ENCODE data around the gene OR51B4. TPM values are rescaled to one million over a fixed set of nuclear protein-coding genes. Genes with fewer than 3 reads are reported as not detected.
"Not testable (repeated sequence)": the region's sequence is repeated elsewhere in the genome, so short reads cannot be mapped to it uniquely, and the experiment has no call there.

The OR51B4 gene, protein sequence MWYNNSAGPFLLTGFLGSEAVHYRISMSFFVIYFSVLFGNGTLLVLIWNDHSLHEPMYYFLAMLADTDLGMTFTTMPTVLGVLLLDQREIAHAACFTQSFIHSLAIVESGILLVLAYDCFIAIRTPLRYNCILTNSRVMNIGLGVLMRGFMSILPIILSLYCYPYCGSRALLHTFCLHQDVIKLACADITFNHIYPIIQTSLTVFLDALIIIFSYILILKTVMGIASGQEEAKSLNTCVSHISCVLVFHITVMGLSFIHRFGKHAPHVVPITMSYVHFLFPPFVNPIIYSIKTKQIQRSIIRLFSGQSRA
- total RNA-seq = not detected

GRCh38 chr11:5301846-5302245 is at the start of gene OR51B4:
Gene OR51B4, minus strand, starts transcription at chr11:5301946. Its CDS starts 0 bp downstream, at chr11:5301946.
- H3K4me3 Mint-ChIP-seq = no peak within 1 kb of the TSS
- ATAC-seq (ENCODE audit: low read depth) (no peak), DNase-seq (no peak)
- no peaks in the 10 kb centered on the region for H3K4me1 Mint-ChIP-seq
- H3K27me3 Mint-ChIP-seq = peaks cover 6% of the 10 kb centered on the region
- POLR2A ChIA-PET = no interaction called here
- no peaks in the 10 kb centered on the region for H3K9me3 Mint-ChIP-seq
- H3K36me3 Mint-ChIP-seq = no peaks in the 10 kb centered on the region
- H3K27ac Mint-ChIP-seq = no peak within 1 kb of the TSS

- Mint-ChIP-seq H3K9me3 (no peaks in the 10 kb centered on the region), H3K4me3 (no peak within 1 kb of the TSS), H3K4me1 (no peaks in the 10 kb centered on the region), H3K36me3 (no peaks in the 10 kb centered on the region), H3K27ac (no peak within 1 kb of the TSS), H3K27me3 (peaks cover 9% of the 10 kb centered on the region)
- no peak for DNase-seq
- no peak for ATAC-seq (ENCODE audit: low read depth)
- POLR2A ChIA-PET = no interaction called here
These were observed 49.5 kb upstream of the OR51B4 start, which contains the start of gene OR51B6 for GRCh38 chr11:5351208-5351607. Gene OR51B6, plus strand, starts transcription at chr11:5351508. Its CDS starts 0 bp downstream, at chr11:5351508.

DNA sequence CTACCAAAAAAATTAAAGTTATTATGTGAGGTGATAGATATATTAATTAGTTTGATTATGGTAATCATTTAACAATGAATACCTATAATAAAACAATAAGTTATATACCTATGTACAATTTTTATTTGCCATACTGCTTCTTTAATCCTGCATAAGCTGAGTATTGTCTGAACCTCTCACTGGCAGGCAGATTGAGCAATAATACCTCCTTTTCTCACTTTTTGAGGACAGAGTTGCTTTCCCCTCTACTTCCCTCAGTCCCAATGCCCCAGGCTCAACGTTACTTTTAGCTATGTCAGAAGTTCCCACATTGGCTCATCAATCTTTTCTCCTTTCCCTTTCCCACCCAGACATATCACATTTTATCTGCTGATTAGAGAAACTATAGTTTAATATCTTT is 47.8 kb upstream of the OR51B4 start:
- no peak for DNase-seq
- ATAC-seq (ENCODE audit: low read depth) = no peak
- Mint-ChIP-seq H3K27ac (no peak overlapping the region), H3K4me1 (no peaks in the 10 kb centered on the region), H3K4me3 (no peak overlapping the region), H3K9me3 (no peaks in the 10 kb centered on the region), H3K27me3 (peaks cover 9% of the 10 kb centered on the region), H3K36me3 (no peaks in the 10 kb centered on the region)
- POLR2A ChIA-PET = no interaction called here

GRCh38 chr11:5348551-5349194 is 46.9 kb upstream of the OR51B4 start:
- H3K36me3 Mint-ChIP-seq = no peaks in the 10 kb centered on the region
- H3K27ac Mint-ChIP-seq = no peak overlapping the region
- no peak overlapping the region for H3K4me3 Mint-ChIP-seq
- H3K4me1 Mint-ChIP-seq = no peaks in the 10 kb centered on the region
- ATAC-seq (ENCODE audit: low read depth) (no peak), DNase-seq (no peak)
- POLR2A ChIA-PET = no interaction called here
- peaks cover 9% of the 10 kb centered on the region for H3K27me3 Mint-ChIP-seq
- H3K9me3 Mint-ChIP-seq = no peaks in the 10 kb centered on the region

DNA sequence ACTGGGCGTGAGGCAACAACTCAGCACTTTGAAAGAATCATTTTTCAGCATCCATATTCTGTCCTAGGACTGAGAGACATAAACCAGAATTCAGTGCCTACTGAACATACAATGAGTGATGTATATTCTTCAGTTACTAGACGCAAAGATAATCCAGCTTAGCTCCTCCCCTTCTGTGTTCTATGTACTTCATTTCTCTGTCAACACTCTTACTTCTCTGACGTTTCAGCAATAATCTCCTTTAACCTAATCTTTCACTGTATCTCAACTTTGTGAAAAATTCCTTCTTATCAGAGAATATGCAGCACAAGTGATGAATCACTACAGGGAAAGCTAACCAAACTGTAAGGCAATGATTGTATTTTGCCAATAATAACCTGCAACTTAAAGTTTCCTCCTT is 44.1 kb upstream of the OR51B4 start:
- Mint-ChIP-seq H3K27ac (no peak overlapping the region), H3K9me3 (no peaks in the 10 kb centered on the region), H3K27me3 (peaks cover 6% of the 10 kb centered on the region), H3K4me1 (no peaks in the 10 kb centered on the region), H3K36me3 (no peaks in the 10 kb centered on the region), H3K4me3 (no peak overlapping the region)
- ATAC-seq (ENCODE audit: low read depth) = no peak
- DNase-seq = no peak
- POLR2A ChIA-PET = no interaction called here

GRCh38 chr11:5343474-5344335 is 42.0 kb upstream of the OR51B4 start, which contains the start of gene OR51B5:
Gene OR51B5, minus strand, starts transcription at chr11:5343524. Its CDS starts 0 bp downstream, at chr11:5343524.
- H3K36me3 Mint-ChIP-seq = no peaks in the 10 kb centered on the region
- no peaks in the 10 kb centered on the region for H3K27me3 Mint-ChIP-seq
- POLR2A ChIA-PET = no interaction called here
- ATAC-seq (ENCODE audit: low read depth) (no peak), DNase-seq (no peak)
- H3K4me1 Mint-ChIP-seq = no peaks in the 10 kb centered on the region
- H3K27ac Mint-ChIP-seq = no peak within 1 kb of the TSS
- H3K4me3 Mint-ChIP-seq = no peak within 1 kb of the TSS
- H3K9me3 Mint-ChIP-seq = no peaks in the 10 kb centered on the region

DNA sequence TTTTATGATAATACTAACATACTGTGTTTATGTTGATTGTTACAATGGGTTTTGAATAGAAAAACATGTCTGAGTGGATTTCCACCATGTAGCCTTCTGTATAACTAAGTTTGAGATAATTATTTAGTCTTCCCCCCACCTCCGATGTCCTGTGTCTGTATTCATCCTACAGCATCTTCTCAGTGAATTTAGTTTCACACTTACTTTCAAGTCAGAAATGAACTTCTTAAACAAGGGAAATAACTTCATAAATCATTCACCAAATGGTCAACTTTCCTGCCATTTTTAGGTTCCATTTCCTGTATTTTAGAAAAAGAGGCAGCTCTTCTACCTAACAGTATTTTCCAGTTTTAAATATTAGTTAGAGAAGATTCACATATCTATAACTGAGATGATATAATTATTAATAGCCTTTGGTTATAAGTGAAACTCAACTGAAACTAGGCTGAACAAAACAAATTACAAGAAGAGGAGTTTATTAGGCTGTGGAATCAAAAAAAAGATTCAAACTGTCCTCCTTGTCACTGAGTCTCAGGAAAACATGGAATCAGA is 38.1 kb upstream of the OR51B4 start:
- DNase-seq = no peak
- Mint-ChIP-seq H3K36me3 (no peaks in the 10 kb centered on the region), H3K27me3 (no peaks in the 10 kb centered on the region), H3K4me3 (no peak overlapping the region), H3K9me3 (no peaks in the 10 kb centered on the region), H3K27ac (no peak overlapping the region), H3K4me1 (no peaks in the 10 kb centered on the region)
- ATAC-seq (ENCODE audit: low read depth) = no peak
- POLR2A ChIA-PET = no interaction called here

DNA sequence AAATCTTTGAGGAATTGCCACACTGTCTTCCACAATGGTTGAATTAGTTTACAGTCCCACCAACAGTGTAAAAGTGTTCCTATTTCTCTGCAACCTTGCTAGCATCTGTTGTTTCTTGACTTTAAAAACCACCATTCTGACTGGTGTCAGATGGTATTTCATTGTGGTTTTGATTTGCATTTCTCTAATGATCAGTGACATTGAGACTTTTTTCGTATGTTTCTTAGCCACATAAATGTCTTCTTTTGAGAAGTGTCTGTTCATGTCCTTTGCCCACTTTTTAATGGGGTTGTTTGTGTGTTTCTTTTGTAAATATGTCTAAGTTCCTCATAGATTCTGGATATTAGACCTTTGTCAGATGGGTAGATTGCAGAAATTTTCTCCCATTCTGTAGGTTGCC is 35.5 kb upstream of the OR51B4 start:
- H3K9me3 Mint-ChIP-seq; H3K27me3 Mint-ChIP-seq; H3K4me3 Mint-ChIP-seq; DNase-seq; ATAC-seq (ENCODE audit: low read depth); H3K4me1 Mint-ChIP-seq; H3K27ac Mint-ChIP-seq; H3K36me3 Mint-ChIP-seq; POLR2A ChIA-PET: not testable (repeated sequence)

- POLR2A ChIA-PET = no interaction called here
- no peak overlapping the region for H3K4me3 Mint-ChIP-seq
- no peak overlapping the region for H3K27ac Mint-ChIP-seq
- H3K27me3 Mint-ChIP-seq = no peaks in the 10 kb centered on the region
- no peaks in the 10 kb centered on the region for H3K36me3 Mint-ChIP-seq
- H3K9me3 Mint-ChIP-seq = no peaks in the 10 kb centered on the region
- DNase-seq = no peak
- ATAC-seq (ENCODE audit: low read depth) = no peak
- no peaks in the 10 kb centered on the region for H3K4me1 Mint-ChIP-seq
These were observed 34.6 kb upstream of the OR51B4 start for GRCh38 chr11:5336331-5336730.

- no peak for DNase-seq
- Mint-ChIP-seq H3K27ac (no peak overlapping the region), H3K36me3 (no peaks in the 10 kb centered on the region), H3K9me3 (no peaks in the 10 kb centered on the region), H3K4me1 (no peaks in the 10 kb centered on the region), H3K4me3 (no peak overlapping the region), H3K27me3 (no peaks in the 10 kb centered on the region)
- ATAC-seq (ENCODE audit: low read depth) = no peak
- POLR2A ChIA-PET = no interaction called here
These were observed 33.4 kb upstream of the OR51B4 start for GRCh38 chr11:5335170-5335569.

GRCh38 chr11:5324197-5324596 is 22.5 kb upstream of the OR51B4 start, which contains the start of gene OR51B2:
Gene OR51B2, minus strand, starts transcription at chr11:5324297. Its CDS starts 0 bp downstream, at chr11:5324297.
- Mint-ChIP-seq H3K4me1 (no peaks in the 10 kb centered on the region), H3K36me3 (no peaks in the 10 kb centered on the region), H3K27ac (no peak within 1 kb of the TSS), H3K27me3 (peaks cover 2% of the 10 kb centered on the region), H3K4me3 (no peak within 1 kb of the TSS), H3K9me3 (no peaks in the 10 kb centered on the region)
- ATAC-seq (ENCODE audit: low read depth) = no peak
- POLR2A ChIA-PET = no interaction called here
- no peak for DNase-seq

DNA sequence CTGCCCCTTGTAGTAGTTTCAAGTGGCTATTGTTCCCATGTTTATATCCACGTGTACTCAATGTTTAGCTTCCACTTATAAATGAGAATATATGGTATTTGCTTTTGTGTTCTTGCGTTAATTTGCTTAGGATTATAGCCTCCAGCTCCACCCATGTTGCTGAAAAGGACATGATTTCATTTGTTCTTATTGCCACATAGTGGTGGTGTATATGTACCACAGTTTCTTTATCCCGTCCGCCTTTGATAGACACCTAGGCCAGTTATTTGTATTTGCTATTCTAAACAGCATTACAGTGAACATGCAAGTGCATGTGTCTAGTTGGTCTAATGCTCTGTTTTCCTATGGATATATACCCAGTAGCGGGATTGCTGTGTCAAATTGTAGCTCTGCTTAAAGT is 15.5 kb upstream of the OR51B4 start:
- no peak for DNase-seq
- H3K9me3 Mint-ChIP-seq = no peaks in the 10 kb centered on the region

GRCh38 chr11:5313326-5314023 is 11.7 kb upstream of the OR51B4 start:
- H3K4me3 Mint-ChIP-seq; H3K27me3 Mint-ChIP-seq; H3K27ac Mint-ChIP-seq; POLR2A ChIA-PET; DNase-seq; ATAC-seq (ENCODE audit: low read depth); H3K9me3 Mint-ChIP-seq; H3K4me1 Mint-ChIP-seq; H3K36me3 Mint-ChIP-seq: not testable (repeated sequence)

More for the DNA sequence above, 15.5 kb upstream of the OR51B4 start:
- Mint-ChIP-seq H3K27me3 (no peaks in the 10 kb centered on the region), H3K4me1 (no peaks in the 10 kb centered on the region), H3K27ac (no peak overlapping the region), H3K4me3 (no peak overlapping the region), H3K36me3 (no peaks in the 10 kb centered on the region)
- POLR2A ChIA-PET = no interaction called here
- ATAC-seq (ENCODE audit: low read depth) = no peak
